ENCODE results near the gene APBA1. TPM values are rescaled to one million over a fixed set of nuclear protein-coding genes. Genes with fewer than 3 reads are reported as not detected.

The APBA1 gene
- total RNA-seq, 2 donors from 2014 or later: 6.8 to 9.5 TPM

GRCh38 chr9:69678843-69679538 lies 6.8 kb upstream of the APBA1 start:
- TF ChIP-seq CTCF (IDR thresholded peaks at IDR 0.05): no peak
- no peaks in the 10 kb centered on the region for H3K4me1 ChIP-seq (ENCODE audit: control insufficient read depth in 1 of 2, low read depth in 2 of 2)
- DNase-seq (ENCODE audit: low spot score): no peak
- H3K27ac ChIP-seq: no peak overlapping the region
- no peaks in the 10 kb centered on the region for H3K36me3 ChIP-seq
- no peaks in the 10 kb centered on the region for H3K9me3 ChIP-seq
- ATAC-seq (ENCODE audit: insufficient number of reproducible peaks, low FRiP score, low read depth): no peak
- H3K4me3 ChIP-seq: no peak overlapping the region
- H3K27me3 ChIP-seq (replicated peaks; ENCODE audit: insufficient read depth): no peaks in the 10 kb centered on the region

- no peaks in the 10 kb centered on the region for H3K9me3 ChIP-seq
- H3K36me3 ChIP-seq: no peaks in the 10 kb centered on the region
- ATAC-seq (ENCODE audit: insufficient number of reproducible peaks, low FRiP score, low read depth) (no peak), DNase-seq (ENCODE audit: low spot score) (no peak)
- peaks cover 6 to 9% of the 10 kb centered on the region in 2 donors for H3K4me1 ChIP-seq (ENCODE audit: control insufficient read depth in 1 of 2, low read depth in 2 of 2)
- no peaks in the 10 kb centered on the region for H3K27me3 ChIP-seq (replicated peaks; ENCODE audit: insufficient read depth)
- no peak overlapping the region for H3K4me3 ChIP-seq
- no peak overlapping the region for H3K27ac ChIP-seq
- TF ChIP-seq CTCF (IDR thresholded peaks at IDR 0.05): no peak
These were observed 5.8 kb upstream of the APBA1 start for GRCh38 chr9:69677931-69678330.

GRCh38 chr9:69675563-69675962 lies 3.4 kb upstream of the APBA1 start:
- H3K27ac ChIP-seq: no peak overlapping the region
- H3K27me3 ChIP-seq (replicated peaks; ENCODE audit: insufficient read depth): no peaks in the 10 kb centered on the region
- no peak for ATAC-seq (ENCODE audit: insufficient number of reproducible peaks, low FRiP score, low read depth)
- no peaks in the 10 kb centered on the region for H3K36me3 ChIP-seq
- H3K4me1 ChIP-seq (ENCODE audit: control insufficient read depth in 1 of 2, low read depth in 2 of 2): peaks cover 6 to 21% of the 10 kb centered on the region in 2 donors
- TF ChIP-seq CTCF (IDR thresholded peaks at IDR 0.05): no peak
- H3K4me3 ChIP-seq: no peak overlapping the region
- no peak for DNase-seq (ENCODE audit: low spot score)
- H3K9me3 ChIP-seq: no peaks in the 10 kb centered on the region

- Histone ChIP-seq H3K4me3 (no peak overlapping the region), H3K9me3 (no peaks in the 10 kb centered on the region), H3K27ac (no peak overlapping the region), H3K36me3 (no peaks in the 10 kb centered on the region), H3K4me1 (ENCODE audit: control insufficient read depth in 1 of 2, low read depth in 2 of 2) (peaks cover 6 to 28% of the 10 kb centered on the region in 2 donors), H3K27me3 (replicated peaks; ENCODE audit: insufficient read depth) (no peaks in the 10 kb centered on the region)
- TF ChIP-seq CTCF (IDR thresholded peaks at IDR 0.05): no peak
- no peak for DNase-seq (ENCODE audit: low spot score)
- no peak for ATAC-seq (ENCODE audit: insufficient number of reproducible peaks, low FRiP score, low read depth)
These were observed 2.7 kb upstream of the APBA1 start for GRCh38 chr9:69674716-69675438.

- no peak overlapping the region for H3K27ac ChIP-seq
- peaks cover 6 to 30% of the 10 kb centered on the region in 2 donors for H3K4me1 ChIP-seq (ENCODE audit: control insufficient read depth in 1 of 2, low read depth in 2 of 2)
- TF ChIP-seq CTCF (IDR thresholded peaks at IDR 0.05): no peak
- H3K27me3 ChIP-seq (replicated peaks; ENCODE audit: insufficient read depth): no peaks in the 10 kb centered on the region
- DNase-seq (ENCODE audit: low spot score) (no peak), ATAC-seq (ENCODE audit: insufficient number of reproducible peaks, low FRiP score, low read depth) (no peak)
- H3K4me3 ChIP-seq: no peak overlapping the region
- H3K36me3 ChIP-seq: no peaks in the 10 kb centered on the region
- no peaks in the 10 kb centered on the region for H3K9me3 ChIP-seq
These were observed 2.0 kb upstream of the APBA1 start for GRCh38 chr9:69674112-69674685.
